GM21381 (cell line): ENCODE measurements around the gene EXD2.
"Not testable (repeated sequence)": the region's sequence is repeated elsewhere in the genome, so short reads cannot be mapped to it uniquely, and the experiment has no call there.

Experiments used
- ATAC-seq: cut with Tn5 transposase; IDR thresholded peaks from one replicate; pipeline ENCODE4 v1.9.1; 2021; ENCODE audit warnings: mild to moderate bottlenecking, moderate library complexity; ENCODE audit not compliant: unreplicated experiment

The EXD2 gene

GRCh38 chr14:69190191-69190590 lies 1.1 kb upstream of the EXD2 start:
- ATAC-seq, result no peak

GRCh38 chr14:69193721-69194120 lies 2.4 kb downstream of the EXD2 start:
- no peak for ATAC-seq

DNA sequence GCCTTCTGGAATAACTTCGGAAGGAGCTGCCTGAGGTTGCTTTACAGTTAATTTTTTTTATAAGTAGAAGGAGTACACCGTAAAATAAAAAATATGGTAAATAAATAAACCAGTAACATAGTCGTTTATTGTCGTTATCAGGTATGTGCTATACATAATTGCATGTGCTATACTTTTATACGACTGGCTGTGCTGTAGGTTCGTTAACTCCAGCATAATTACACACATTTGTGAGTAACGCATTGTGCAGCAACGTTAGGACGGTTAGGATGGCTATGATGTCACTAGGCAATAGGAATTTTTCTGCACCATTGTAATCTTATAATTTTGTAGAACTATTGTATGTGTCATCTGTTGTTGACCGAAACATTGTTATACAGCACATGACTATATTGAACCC lies 8.5 kb downstream of the EXD2 start:
- no peak for ATAC-seq

GRCh38 chr14:69204753-69205152 lies 13.5 kb downstream of the EXD2 start:
- no peak for ATAC-seq

- no peak for ATAC-seq
These were observed 16.2 kb downstream of the EXD2 start for GRCh38 chr14:69207435-69208041.

DNA sequence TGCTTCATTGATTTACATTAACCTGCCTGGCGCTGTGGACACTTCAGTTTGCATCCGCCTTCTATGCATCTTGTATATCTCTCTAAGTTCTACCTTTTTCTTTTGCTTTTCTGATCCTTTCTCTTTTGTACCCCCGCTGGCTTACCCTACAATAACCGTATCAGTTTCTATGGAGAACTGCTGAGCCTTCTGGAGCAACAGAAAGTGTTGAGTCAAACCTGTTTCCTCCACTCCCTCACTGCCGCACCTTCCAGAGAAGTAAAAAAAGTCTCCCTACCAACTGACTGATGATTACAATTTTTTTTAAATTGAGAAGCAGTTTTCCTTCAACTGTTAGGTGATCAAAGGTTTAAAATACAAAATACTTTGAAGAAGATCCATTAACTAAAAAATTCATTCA lies 17.4 kb downstream of the EXD2 start:
- ATAC-seq, result no peak

GRCh38 chr14:69214393-69214792 lies 23.1 kb downstream of the EXD2 start:
- no peak for ATAC-seq

DNA sequence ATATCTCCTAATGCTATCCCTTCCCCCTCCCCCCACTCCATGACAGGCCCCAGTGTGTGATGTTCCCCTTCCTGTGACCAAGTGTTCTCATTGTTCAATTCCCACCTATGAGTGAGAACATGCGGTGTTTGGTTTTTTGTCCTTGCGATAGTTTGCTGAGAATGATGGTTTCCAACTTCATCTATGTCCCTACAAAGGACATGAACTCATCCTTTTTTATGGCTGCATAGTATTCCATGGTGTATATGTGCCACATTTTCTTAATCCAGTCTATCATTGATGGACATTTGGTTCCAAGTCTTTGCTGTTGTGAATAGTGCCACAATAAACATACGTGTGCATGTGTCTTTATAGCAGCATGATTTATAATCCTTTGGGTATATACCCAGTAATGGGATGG lies 26.4 kb downstream of the EXD2 start:
- ATAC-seq, result not testable (repeated sequence)

- ATAC-seq, result no peak
These were observed 33.6 kb downstream of the EXD2 start for GRCh38 chr14:69224946-69225345.

DNA sequence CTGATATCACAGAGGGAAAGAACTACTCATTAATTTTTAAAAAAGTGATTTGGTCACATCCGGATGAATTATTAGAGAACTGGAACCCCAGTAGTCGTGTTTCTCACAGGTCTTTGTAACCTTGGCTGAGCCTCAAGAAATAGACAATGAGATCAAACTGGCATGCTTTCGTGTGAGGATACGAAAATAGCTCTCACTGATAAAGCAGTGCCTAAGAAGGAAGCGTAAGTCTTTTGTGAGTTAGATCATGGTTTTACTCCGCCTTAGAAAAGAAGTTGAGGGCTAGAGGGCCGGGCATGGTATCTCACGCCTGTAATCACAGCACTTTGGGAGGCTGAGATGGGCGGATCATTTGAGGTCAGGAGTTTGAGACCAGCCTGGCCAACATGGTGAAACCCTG lies 34.9 kb downstream of the EXD2 start:
- ATAC-seq, result no peak

DNA sequence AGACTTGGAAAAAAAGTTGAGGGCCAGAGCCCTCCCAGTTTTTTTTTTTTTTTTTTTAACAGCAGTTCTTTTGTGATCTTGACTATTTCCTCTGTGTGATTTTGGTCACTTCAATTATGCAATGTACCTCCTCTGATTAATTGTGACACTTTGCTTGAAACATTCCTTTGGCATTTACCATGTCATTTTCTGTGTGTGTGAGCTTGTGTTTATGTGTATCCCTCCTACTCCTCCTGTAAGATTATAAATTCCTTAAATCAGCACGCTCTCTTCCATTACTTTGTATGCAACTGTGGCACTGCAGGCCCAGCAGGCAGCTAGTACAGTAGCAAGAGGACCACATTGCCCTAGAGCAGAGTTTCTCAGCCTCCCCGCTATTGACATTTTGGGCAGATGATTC lies 35.4 kb downstream of the EXD2 start:
- ATAC-seq, result no peak

- ATAC-seq, result no peak
These were observed 40.2 kb downstream of the EXD2 start for GRCh38 chr14:69231486-69231885.

- ATAC-seq, result no peak
These were observed 41.1 kb downstream of the EXD2 start for GRCh38 chr14:69232388-69232787.

- no peak for ATAC-seq
These were observed 42.8 kb downstream of the EXD2 start for GRCh38 chr14:69234106-69234505.

DNA sequence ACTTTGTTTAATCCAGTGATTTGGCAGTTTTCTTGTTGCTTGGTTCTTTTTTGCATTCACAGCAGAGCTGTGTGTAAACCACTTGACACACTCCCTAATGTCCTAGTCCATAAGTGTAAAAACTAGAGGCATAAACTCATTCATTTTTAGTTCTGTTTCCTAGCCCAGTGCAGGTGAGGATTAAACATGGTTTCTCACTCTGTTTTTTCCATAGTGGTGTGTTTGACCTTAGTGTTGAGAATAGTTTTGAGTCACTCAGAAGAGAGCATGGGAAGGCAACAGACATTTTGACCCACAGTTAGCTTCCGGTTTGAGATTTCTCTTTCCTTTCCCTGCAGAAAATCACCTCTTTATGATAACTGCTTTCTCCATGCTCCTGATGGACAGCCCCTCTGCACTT lies 44.4 kb downstream of the EXD2 start:
- no peak for ATAC-seq

- ATAC-seq, result no peak
These were observed 45.8 kb downstream of the EXD2 start for GRCh38 chr14:69237142-69237541.

GRCh38 chr14:69237584-69237983 lies 46.3 kb downstream of the EXD2 start:
- ATAC-seq, result no peak

DNA sequence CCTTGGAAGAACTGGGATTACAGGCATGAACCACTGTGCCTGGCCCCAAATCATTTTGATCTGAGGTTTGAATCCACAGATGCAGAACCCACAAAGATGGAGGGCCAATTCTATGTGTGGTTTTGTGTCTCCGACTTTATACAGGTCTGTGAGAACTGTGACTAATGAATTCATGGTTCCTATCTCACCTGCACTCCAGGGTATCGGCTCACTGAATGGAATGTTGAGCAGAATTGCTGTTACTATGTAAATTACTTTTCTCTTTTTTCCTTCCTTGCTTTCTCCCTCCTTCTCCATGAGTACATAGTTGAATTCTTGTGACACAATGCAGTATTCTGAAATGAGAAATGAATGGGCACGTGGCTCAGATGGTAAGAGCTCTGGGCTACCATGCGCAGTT lies 47.6 kb downstream of the EXD2 start:
- ATAC-seq, result no peak

DNA sequence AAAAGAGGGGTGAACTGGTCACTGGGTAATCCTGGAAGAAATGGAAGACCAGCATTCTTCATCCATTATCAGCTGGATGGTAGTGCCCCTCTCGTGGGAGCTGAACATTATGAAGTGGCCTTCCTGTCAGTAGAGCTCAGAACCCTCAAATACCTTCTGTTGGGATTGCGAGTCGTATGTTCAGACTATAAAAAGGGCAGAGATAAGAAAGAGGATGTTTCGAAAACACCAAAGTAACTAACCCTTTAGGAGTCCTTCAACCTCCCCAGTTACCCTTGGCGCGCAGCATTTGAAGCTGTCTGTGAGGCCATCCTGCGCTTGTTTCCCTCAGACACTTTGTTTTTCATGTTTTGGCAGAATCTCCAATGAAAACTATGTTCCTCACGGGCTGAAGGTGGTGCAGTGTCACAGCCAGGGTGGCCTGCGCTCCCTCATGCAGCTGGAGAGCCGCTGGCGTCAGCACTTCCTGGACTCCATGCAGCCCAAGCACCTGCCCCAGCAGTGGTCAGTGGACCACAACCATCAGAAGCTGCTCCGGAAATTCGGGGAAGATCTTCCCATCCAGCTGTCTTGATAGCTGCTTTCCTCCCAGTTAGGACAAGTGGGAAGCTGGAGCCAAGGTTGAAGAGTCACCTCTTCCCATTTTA lies 49.4 kb downstream of the EXD2 start:
- no peak for ATAC-seq

DNA sequence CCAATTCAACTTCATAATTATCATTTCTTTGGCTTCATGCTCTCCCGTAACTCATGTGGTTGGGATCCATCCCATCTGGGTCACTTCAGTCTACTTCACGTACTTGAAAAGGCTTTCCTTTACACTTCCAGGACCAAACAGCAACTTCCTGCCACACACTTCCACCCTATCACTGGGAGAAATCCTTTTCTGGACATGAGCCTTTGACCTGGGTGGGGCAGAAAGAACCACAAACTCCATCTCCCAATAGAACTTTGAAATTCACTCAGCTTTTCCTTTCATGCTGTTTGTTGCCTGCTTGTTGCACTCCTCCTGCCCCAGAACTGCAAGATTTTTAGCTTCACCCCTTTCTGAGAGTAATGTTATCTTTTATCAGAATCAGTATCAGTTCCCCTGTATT lies 50.3 kb downstream of the EXD2 start:
- no peak for ATAC-seq

GRCh38 chr14:69242311-69243224 lies 51.3 kb downstream of the EXD2 start:
- ATAC-seq, result no peak

- ATAC-seq, result no peak
These were observed 53.6 kb downstream of the EXD2 start for GRCh38 chr14:69244946-69245345.
